HepG2 (cell line): ENCODE data around the gene PRKCI. TPM values are rescaled to one million over a fixed set of nuclear protein-coding genes. Genes with fewer than 3 reads are reported as not detected.
A peak's percentile ranks its signal among the peaks of the same experiment; 100 is the strongest.

Experiments used
- ARNTL ChIP-seq: sonication (generic); formaldehyde crosslinking; IDR thresholded peaks from 2 replicates; pipeline ENCODE4 v1.4.0; 2020; ENCODE audit warnings: mild to moderate bottlenecking, missing genetic modification reagents
- CREM ChIP-seq, 2 experiments: sonication (generic) in 1 of 2; formaldehyde crosslinking in 1 of 2; IDR thresholded peaks; 2 replicates each; pipeline versions ENCODE4 v1.4.0 to v1.6.1; 2016 to 2020; ENCODE audit warnings: antibody characterized with exemption in 1 of 2, mild to moderate bottlenecking in 1 of 2, missing genetic modification reagents in 1 of 2
- ELF3 ChIP-seq: IDR thresholded peaks from 2 replicates; pipeline ENCODE4 v1.6.1; 2016; ENCODE audit warnings: missing genetic modification reagents, missing compliant biosample characterization
- HOXA9 ChIP-seq: sonication (generic); formaldehyde crosslinking; IDR thresholded peaks from 2 replicates; pipeline ENCODE4 v1.8.1; 2022; ENCODE audit warnings: missing genetic modification reagents, mild to moderate bottlenecking, moderate library complexity, borderline replicate concordance
- KLF12 ChIP-seq: sonication (generic); formaldehyde crosslinking; IDR thresholded peaks from 2 replicates; pipeline ENCODE4 v1.4.0; 2020; ENCODE audit warnings: missing genetic modification reagents, borderline replicate concordance
- MED8 ChIP-seq: sonication (generic); formaldehyde crosslinking; IDR thresholded peaks from 2 replicates; pipeline ENCODE4 v1.8.1; 2023; ENCODE audit warnings: mild to moderate bottlenecking, missing genetic modification reagents; ENCODE audit not compliant: insufficient replicate concordance
- MEF2D ChIP-seq: sonication (generic); formaldehyde crosslinking; IDR thresholded peaks from 2 replicates; pipeline ENCODE4 v1.5.1; 2020; ENCODE audit warnings: mild to moderate bottlenecking, missing genetic modification reagents
- RBM22 ChIP-seq: fragments of 200-400 bp; formaldehyde crosslinking; optimal IDR thresholded peaks from 2 replicates; pipeline ENCODE3; 2017; ENCODE audit warnings: mild to moderate bottlenecking, low read length, moderate library complexity
- TRIM24 ChIP-seq: sonication (generic); formaldehyde crosslinking; IDR thresholded peaks from 2 replicates; pipeline ENCODE4 v1.8.0; 2022; ENCODE audit warnings: mild to moderate bottlenecking, missing genetic modification reagents
- WIZ ChIP-seq: sonication (generic); formaldehyde crosslinking; IDR thresholded peaks from 2 replicates; pipeline ENCODE4 v1.5.1; 2020; ENCODE audit warnings: mild to moderate bottlenecking, missing genetic modification reagents
- ZMYM4 ChIP-seq: sonication (generic); formaldehyde crosslinking; IDR thresholded peaks from 2 replicates; pipeline ENCODE4 v1.8.1; 2023; ENCODE audit warnings: mild to moderate bottlenecking, missing genetic modification reagents
- ZNF274 ChIP-seq: sonication (generic); formaldehyde crosslinking; IDR thresholded peaks from 2 replicates; pipeline ENCODE4 v1.5.1; 2020; ENCODE audit warnings: mild to moderate bottlenecking, missing genetic modification reagents
- ZNF407 ChIP-seq: sonication (generic); formaldehyde crosslinking; IDR thresholded peaks from one replicate; pipeline ENCODE4 v1.5.1; 2020; ENCODE audit warnings: mild to moderate bottlenecking, missing genetic modification reagents; ENCODE audit errors: not compliant biosample characterization
- ZNF615 ChIP-seq: sonication (generic); formaldehyde crosslinking; IDR thresholded peaks from 2 replicates; pipeline ENCODE4 v1.5.0; 2020; ENCODE audit warnings: mild to moderate bottlenecking, missing genetic modification reagents, borderline replicate concordance
- ZNF747 ChIP-seq: sonication (generic); formaldehyde crosslinking; IDR thresholded peaks from 2 replicates; pipeline ENCODE4 v1.8.1; 2023; ENCODE audit warnings: missing genetic modification reagents, mild to moderate bottlenecking, borderline replicate concordance
- ZSCAN12 ChIP-seq: sonication (generic); formaldehyde crosslinking; IDR thresholded peaks from 2 replicates; pipeline ENCODE4 v1.9.0; 2021; ENCODE audit warnings: mild to moderate bottlenecking, missing genetic modification reagents
- polyA plus RNA-seq, 8 experiments: library from polyadenylated mRNA; depleted of rRNA in 3 of 8; stranded (reverse) in 7 of 8; unstranded in 1 of 8; fragments of >200 nt; fragmentation: Illumina TruSeq in 4 of 8; extraction: Trizol in 4 of 8; gene quantifications; 2 replicates each; pipeline versions ENCODE4 v1.2.1 to v1.2.3, GENCODE V29; 2011 to 2016; ENCODE audit warnings: low read depth in 4 of 8, missing spikeins in 1 of 8, mixed read lengths in 1 of 8; ENCODE audit not compliant: insufficient read depth in 1 of 8
- total RNA-seq, 5 experiments: library from RNA; depleted of rRNA; stranded (reverse); fragments of >200 nt; fragmentation: Illumina TruSeq; extraction: Trizol; gene quantifications; 2 replicates each; pipeline ENCODE4 v1.2.3, GENCODE V29; 2016; ENCODE audit warnings: low read depth in 1 of 5
- TF ChIP-seq, protein P1 (sequence below): sonication (generic); formaldehyde crosslinking; IDR thresholded peaks from 2 replicates; pipeline ENCODE4 v1.8.0; 2022; ENCODE audit warnings: mild to moderate bottlenecking, missing genetic modification reagents; ENCODE audit not compliant: insufficient replicate concordance
- TF ChIP-seq, protein P2 (sequence below): sonication (generic); formaldehyde crosslinking; IDR thresholded peaks from 2 replicates; pipeline ENCODE4 v1.4.0; 2020; ENCODE audit warnings: missing genetic modification reagents

Gene PRKCI
- total and polyA plus RNA-seq, 2 of the 13 experiments (the other 11 are each of a cell fraction or from before 2014, with no cell fraction given), result 17.2 to 30.4 TPM

- peak; percentile 79 for TF ChIP-seq CREM (IDR thresholded peaks at IDR 0.05)
- no peak for TF ChIP-seq CREM (CRISPR knock-in tag; IDR thresholded peaks at IDR 0.05)
- peak; percentile 87 for TF ChIP-seq ELF3
- TF ChIP-seq MED8 (CRISPR knock-in tag), result no peak
- no peak for TF ChIP-seq HOXA9
- TF ChIP-seq TRIM24, result 0 out of 2 replicates have a peak, but pooled peaks have one; percentile 48
- TF ChIP-seq, protein P1, sequence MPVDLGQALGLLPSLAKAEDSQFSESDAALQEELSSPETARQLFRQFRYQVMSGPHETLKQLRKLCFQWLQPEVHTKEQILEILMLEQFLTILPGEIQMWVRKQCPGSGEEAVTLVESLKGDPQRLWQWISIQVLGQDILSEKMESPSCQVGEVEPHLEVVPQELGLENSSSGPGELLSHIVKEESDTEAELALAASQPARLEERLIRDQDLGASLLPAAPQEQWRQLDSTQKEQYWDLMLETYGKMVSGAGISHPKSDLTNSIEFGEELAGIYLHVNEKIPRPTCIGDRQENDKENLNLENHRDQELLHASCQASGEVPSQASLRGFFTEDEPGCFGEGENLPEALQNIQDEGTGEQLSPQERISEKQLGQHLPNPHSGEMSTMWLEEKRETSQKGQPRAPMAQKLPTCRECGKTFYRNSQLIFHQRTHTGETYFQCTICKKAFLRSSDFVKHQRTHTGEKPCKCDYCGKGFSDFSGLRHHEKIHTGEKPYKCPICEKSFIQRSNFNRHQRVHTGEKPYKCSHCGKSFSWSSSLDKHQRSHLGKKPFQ, result no peak
- 0 out of 2 replicates have a peak, but pooled peaks have one; percentile 40 for TF ChIP-seq ZNF615 (CRISPR knock-in tag)
- TF ChIP-seq RBM22, result no peak
- TF ChIP-seq ZNF747 (CRISPR knock-in tag), result 0 out of 2 replicates have a peak, but pooled peaks have one; percentile 23
- TF ChIP-seq KLF12, result 0 out of 2 replicates have a peak, but pooled peaks have one; percentile 47
- TF ChIP-seq ZSCAN12, result no peak
- no peak for TF ChIP-seq WIZ (CRISPR knock-in tag)
- no peak for TF ChIP-seq ZNF407
- no peak for TF ChIP-seq ZNF274 (CRISPR knock-in tag)
- TF ChIP-seq ARNTL (CRISPR knock-in tag), result 0 out of 2 replicates have a peak, but pooled peaks have one; percentile 37
- peak; percentile 75 for TF ChIP-seq MEF2D
- TF ChIP-seq ZMYM4 (CRISPR knock-in tag), result peak; percentile 87
- TF ChIP-seq, protein P2, sequence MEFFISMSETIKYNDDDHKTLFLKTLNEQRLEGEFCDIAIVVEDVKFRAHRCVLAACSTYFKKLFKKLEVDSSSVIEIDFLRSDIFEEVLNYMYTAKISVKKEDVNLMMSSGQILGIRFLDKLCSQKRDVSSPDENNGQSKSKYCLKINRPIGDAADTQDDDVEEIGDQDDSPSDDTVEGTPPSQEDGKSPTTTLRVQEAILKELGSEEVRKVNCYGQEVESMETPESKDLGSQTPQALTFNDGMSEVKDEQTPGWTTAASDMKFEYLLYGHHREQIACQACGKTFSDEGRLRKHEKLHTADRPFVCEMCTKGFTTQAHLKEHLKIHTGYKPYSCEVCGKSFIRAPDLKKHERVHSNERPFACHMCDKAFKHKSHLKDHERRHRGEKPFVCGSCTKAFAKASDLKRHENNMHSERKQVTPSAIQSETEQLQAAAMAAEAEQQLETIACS (CRISPR knock-in tag), result peak; percentile 42; the same call in 1 of the 2 replicates
Measured at GRCh38 chr3:170331143-170331542, 108.9 kb downstream of the PRKCI start (continued).
